Esophagus mucosa (tissue), 1 donor: ENCODE data around the gene TTLL6. TPM values are rescaled to one million over a fixed set of nuclear protein-coding genes. Genes with fewer than 3 reads are reported as not detected.

ENCODE experiments used
- ATAC-seq: fragments of 200-7000 bp; cut with Tn5 transposase; one replicate; pipeline ENCODE4 v1.9.1; 2020
- total RNA-seq: library from RNA; stranded (reverse); gene quantifications from one replicate; pipeline ENCODE4 v1.2.4, GENCODE V29; 2023
- donor health status: DM: yes; HTN: yes; CAD: no.

Gene TTLL6
- total RNA-seq, 1 donor from 2014 or later = 0.12 TPM

- no peak for ATAC-seq
Measured at GRCh38 chr17:48759288-48759687, 57.7 kb downstream of the TTLL6 start.

DNA sequence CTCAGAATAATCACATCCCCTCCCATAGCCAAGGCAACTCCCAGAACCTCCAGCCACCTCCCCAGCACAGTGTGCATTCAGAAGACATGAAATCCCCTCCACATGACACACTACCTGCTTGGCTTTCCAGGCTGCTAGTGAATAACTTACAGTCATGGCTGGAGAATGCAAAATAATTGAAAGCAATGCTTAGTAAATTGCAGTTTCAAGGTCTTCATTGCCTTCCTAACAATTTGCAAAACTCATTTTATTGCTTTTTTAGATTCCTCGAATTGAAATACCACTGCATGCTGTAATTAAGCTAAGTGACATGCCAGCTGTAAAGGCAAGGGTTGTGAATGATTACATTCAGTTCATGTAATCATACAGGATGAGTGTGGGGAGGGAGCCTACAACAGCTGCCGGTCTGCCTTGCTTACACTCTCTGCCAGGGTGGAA is 59.5 kb downstream of the TTLL6 start:
- no peak for ATAC-seq

DNA sequence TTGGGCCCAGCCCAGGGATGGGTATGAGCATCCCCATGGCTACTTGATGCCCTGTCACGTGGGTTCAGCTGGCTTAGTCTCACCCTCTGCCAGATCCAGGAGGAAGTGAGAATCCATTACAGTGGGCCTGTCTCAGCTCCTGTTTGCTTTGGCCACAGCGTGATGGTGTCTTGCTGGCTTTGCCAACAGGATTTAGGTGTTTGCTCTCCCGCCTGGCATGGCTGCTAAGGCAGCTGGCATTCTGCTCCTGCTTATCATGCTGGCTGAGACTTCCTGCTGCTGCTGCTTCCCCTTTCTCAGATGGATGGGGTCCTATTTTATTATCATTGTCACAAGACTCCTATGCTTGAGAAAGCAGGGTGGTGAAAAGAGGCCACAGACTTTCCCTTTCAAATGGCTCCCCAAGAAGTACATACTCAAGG is 60.2 kb downstream of the TTLL6 start:
- no peak for ATAC-seq

DNA sequence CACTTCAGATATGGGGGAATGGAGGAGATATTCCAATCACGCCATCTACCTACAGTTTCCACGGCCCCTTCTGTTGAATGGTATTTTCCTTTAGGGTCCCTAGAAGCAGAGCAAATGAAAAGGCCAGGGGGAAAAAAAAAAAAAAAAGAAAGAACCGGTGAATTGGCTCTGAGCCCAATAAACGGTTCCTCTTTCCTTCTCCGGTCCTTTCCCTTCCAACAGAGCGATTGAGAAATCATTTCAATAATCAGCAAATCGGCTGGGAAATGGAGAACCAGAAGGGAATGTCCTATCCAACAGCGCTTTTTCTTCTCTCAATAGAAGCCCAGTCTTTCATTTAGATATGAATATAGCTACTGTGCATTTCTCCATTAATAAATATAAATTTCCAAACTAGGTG is 61.7 kb downstream of the TTLL6 start:
- ATAC-seq = no peak

DNA sequence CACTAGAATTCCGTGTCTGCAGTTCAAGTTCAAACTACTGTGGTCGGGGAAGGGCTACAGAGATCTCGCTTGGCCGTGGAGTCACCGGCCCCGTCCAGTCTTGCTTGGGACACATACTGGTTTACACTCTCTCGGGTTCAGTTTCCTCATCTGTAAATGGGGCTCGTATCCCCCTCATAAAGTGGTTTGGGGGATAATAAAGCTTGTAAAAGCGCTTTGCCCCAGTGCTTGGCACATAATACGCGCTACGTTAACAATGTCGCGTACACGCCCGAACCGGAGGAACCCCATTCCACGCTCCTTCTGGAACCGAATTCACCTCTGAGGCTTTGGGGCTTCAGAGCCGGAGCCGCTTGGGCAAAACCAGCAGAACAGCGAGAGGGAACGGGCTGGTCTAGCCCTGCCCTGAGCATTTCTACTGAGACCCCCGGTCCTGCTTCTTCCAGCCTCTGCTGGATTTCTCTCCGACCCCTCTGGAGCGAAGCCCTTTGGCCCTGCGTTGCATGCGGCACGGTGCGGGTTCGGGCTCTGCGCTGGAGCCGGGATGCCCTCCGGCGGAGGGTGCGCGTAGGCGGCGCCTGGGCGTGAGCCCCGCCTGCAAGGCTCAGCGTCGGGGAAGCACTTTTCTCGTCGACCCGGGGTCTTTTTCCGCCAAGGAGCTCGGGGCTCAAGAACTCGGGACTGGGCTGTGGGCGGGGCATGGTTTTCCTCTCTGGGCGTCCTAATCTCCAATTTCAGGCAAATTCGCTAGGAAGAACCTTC is 62.3 kb downstream of the TTLL6 start:
- no peak for ATAC-seq

- ATAC-seq = no peak
Measured at GRCh38 chr17:48753794-48754499, 63.1 kb downstream of the TTLL6 start.

- ATAC-seq = no peak
Measured at GRCh38 chr17:48752399-48753288, 64.4 kb downstream of the TTLL6 start.

GRCh38 chr17:48751733-48752398 is 65.2 kb downstream of the TTLL6 start:
- ATAC-seq = no peak

- no peak for ATAC-seq
Measured at GRCh38 chr17:48751172-48751571, 65.9 kb downstream of the TTLL6 start.

- no peak for ATAC-seq
Measured at GRCh38 chr17:48749621-48750553, 67.1 kb downstream of the TTLL6 start.

GRCh38 chr17:48748718-48749566 is 68.1 kb downstream of the TTLL6 start:
- ATAC-seq = no peak

DNA sequence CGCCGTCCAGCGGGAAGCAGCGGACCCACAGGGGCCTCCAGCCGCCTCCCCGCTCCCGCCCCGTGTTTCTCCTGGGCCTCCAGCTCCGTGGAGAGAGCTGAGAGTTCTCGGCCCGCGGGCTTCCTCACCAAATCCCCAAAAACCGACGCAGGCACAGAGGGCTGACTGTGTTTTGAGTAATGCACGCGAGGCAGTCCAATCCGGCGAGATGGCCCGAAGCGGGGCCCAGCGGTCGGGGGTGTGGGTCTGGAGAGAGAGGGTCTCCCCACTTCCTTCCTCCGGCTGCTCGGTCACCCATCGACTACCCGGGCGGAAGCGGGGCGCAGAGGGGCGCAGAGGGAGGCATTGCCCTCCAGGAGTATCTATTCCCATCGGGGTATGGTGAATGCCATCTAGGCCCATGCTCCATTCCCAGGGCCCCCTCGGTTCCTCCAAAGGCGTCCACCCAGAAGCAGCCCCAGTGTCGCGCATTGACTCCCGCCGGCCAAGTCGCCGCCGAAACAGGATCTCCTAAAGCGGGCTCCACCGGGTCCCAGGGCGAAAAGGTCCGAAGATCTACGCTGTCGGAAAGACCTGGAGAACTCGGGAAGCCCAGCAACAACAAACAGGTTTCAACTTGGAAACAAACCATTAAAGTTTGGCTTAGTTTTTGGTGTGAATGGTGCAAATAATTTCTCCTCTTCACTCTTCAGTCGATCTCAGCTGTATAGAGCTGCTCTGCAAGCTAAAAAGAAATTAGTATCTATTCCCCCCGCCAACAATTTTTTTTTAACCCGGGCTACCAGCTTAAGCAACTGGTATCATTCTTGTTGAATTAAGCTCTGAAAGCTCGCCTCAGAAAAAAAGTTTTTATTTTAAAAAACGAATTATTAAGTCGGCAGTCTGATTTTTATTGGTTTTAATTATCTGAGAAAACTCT is 69.3 kb downstream of the TTLL6 start:
- ATAC-seq = no peak

GRCh38 chr17:48746916-48747444 is 70.0 kb downstream of the TTLL6 start:
- no peak for ATAC-seq

DNA sequence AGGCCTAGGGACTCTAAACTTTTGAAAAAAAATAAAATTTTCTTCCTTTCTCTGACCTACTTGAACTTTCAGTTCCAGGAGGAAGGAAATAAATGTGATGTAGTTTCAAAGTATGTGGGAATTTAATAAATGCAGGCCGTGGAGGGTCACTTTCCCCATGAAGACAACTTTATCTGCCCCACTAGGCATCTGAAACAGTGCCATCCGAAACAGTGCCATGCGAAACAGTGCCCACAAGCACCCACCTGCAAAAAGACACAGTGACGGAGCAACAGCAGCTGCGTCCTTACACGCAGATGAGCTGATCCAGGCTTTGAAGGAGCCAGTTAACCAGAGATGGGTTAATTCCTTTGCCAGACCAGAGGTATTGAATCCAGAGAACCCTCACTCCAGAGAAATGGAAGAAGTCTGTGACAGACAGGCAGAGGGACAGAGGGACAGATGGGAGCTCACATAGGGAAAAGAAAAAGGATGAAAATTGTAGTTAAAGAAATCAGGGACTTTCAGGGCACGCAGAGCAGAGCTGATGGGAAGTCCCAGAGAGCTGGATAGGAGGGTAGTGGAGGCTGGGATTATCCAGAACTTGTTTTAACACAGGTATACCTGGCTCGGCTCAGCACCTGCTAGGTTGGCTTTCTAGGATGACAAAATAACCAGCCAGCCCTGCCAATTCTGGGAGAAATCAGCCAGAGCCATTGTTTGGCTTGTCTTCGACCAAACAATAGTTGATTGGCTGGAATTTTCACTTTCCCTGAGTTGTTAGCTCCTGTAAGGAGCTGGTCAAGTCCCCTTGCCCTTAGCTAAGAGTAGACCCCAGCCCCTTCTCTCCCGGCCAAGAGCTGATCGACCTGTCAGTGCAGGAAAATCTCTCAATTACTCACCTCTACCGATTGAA is 71.4 kb downstream of the TTLL6 start:
- ATAC-seq = peak; percentile 49

DNA sequence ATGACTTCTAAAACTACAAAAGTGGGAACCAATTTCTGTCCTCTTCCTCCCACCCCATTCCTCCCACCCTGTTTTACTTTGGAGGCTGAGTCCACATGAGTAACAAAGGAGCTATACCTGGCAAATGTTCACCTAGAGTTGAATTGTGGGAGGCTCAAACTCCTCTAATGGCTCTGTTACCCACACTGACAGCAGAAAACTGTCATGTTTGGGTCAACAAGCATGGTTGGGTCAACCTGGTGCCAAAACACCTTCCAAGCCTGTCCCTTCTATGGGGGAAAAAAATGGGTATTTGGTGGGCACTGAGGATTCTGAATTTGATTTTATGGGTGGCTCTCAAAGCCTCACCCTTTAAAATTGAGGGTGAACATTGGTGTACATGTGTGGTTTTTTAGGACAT is 76.5 kb downstream of the TTLL6 start:
- no peak for ATAC-seq

DNA sequence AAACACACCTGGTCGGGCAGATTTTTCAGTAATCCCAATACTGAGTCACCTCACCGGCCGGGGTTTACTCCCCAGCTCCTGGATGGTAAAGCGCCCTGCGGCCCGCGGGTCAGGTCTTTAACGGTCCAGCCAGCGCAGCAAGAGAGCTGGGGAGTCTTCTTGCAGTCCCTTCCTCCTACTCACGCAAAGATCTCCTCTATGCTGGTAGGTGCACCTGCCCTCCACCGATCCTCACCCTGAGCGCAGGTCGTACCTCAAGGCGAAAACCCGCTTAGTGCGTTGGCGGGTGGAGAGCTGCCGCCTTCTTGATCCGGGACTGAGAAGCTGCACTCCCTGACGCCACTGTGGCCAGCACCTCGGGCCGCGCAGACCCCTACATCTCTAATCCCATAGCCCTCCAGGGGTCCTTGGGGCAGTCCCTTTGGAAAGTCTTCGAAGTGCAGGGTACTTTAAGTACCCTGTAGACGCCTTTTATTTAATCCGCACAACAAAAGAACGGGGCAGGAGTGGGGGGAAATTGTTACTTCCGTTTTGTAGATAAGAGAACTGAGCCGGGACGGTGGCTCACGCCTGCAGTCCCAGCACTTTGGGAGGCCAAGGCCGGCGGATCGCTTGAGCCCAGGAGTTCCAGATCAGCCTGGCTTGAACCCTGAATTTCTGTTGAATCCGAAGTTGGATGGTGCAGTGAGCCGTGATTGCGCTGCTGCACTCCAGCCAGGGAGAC is 78.1 kb downstream of the TTLL6 start:
- peak; percentile 59 for ATAC-seq

DNA sequence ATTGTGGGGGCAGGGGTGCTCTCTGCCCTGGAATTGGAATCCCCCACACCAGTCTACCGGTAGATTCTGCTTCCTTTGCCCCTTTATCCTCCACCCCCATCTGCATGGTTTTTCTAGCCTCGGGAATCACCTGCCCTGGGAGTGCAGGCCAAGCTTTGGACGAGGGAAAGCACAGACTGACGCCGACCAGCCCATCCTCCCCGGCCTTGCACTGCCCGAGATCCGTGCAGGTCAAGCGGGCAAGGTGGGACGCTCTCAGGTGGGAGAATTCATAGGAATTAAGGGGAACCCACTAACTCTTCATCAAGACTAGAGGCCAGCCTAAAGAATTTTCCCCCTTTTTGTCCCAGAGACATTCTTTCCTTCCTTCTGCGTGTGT is 78.6 kb downstream of the TTLL6 start:
- peak; percentile 18 for ATAC-seq
